ENCODE results near the gene NOXO1. TPM values are rescaled to one million over a fixed set of nuclear protein-coding genes. Genes with fewer than 3 reads are reported as not detected.

NOXO1 gene
- total and polyA plus RNA-seq, 2 experiments from 2014 or later: 2.0 to 2.6 TPM

DNA sequence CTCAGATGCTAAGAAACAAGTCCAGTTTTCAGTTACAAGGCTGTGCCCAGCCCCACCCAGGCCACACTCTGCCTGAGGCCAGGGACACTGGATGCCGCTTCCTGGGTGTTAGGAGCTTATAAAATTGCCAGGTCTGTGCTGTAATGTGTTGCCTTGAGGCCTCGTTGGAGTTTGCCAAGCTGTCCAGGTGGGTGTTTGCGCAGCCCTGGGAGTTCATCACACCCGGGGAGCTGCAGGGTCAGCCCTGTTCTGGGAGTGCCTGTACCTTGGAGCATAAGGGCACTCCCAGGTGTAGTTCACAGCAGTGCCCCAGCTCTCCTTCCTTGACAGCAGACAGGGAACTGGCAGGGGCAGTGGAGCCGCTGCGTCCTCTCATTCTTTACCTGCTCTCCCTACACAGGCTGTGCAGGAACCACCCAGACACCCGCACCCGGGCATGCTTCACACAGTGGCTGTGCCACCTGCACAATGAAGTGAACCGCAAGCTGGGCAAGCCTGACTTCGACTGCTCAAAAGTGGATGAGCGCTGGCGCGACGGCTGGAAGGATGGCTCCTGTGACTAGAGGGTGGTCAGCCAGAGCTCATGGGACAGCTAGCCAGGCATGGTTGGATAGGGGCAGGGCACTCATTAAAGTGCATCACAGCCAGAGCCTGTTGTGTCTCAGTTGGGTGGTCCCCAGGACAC, 4.3 kb upstream of the NOXO1 start:
- DNase-seq (ENCODE audit: low spot score): no peak
- Histone ChIP-seq H2AFZ (no peak overlapping the region), H3K4me3 (peak overlapping the region; percentile 95), H3K9me2 (ENCODE audit: insufficient read depth) (no peaks in the 10 kb centered on the region), H3K27me3 (ENCODE audit: insufficient read depth) (peaks cover 48% of the 10 kb centered on the region), H3K4me2 (peak overlapping the region; percentile 96), H3K79me2 (replicated peaks; ENCODE audit: insufficient read depth) (peaks cover 4% of the 10 kb centered on the region; the same call in 1 of the 2 replicates), H4K20me1 (replicated peaks; ENCODE audit: insufficient read depth) (no peaks in the 10 kb centered on the region; the same call in 1 of the 2 replicates), H3F3A (replicated peaks; ENCODE audit: low read depth) (peaks cover 35% of the 10 kb centered on the region), H3K36me3 (ENCODE audit: insufficient read depth) (no peaks in the 10 kb centered on the region), H3K27ac (ENCODE audit: low read depth) (no peak overlapping the region), H3K4me1 (ENCODE audit: insufficient read depth) (peaks cover 20% of the 10 kb centered on the region; the same call in 1 of the 2 replicates)
- H3K9me3 Mint-ChIP-seq: no peaks in the 10 kb centered on the region
- no peak overlapping the region for H3K27ac Mint-ChIP-seq
- TF ChIP-seq, protein P1, sequence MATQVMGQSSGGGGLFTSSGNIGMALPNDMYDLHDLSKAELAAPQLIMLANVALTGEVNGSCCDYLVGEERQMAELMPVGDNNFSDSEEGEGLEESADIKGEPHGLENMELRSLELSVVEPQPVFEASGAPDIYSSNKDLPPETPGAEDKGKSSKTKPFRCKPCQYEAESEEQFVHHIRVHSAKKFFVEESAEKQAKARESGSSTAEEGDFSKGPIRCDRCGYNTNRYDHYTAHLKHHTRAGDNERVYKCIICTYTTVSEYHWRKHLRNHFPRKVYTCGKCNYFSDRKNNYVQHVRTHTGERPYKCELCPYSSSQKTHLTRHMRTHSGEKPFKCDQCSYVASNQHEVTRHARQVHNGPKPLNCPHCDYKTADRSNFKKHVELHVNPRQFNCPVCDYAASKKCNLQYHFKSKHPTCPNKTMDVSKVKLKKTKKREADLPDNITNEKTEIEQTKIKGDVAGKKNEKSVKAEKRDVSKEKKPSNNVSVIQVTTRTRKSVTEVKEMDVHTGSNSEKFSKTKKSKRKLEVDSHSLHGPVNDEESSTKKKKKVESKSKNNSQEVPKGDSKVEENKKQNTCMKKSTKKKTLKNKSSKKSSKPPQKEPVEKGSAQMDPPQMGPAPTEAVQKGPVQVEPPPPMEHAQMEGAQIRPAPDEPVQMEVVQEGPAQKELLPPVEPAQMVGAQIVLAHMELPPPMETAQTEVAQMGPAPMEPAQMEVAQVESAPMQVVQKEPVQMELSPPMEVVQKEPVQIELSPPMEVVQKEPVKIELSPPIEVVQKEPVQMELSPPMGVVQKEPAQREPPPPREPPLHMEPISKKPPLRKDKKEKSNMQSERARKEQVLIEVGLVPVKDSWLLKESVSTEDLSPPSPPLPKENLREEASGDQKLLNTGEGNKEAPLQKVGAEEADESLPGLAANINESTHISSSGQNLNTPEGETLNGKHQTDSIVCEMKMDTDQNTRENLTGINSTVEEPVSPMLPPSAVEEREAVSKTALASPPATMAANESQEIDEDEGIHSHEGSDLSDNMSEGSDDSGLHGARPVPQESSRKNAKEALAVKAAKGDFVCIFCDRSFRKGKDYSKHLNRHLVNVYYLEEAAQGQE (IDR thresholded peaks at IDR 0.05; ENCODE audit: unreplicated experiment): no peak
- TF ChIP-seq ZNF331 (CRISPR knock-in tag; IDR thresholded peaks at IDR 0.05; ENCODE audit: low read depth) (no peak), POLR2AphosphoS5 (IDR thresholded peaks at IDR 0.05; ENCODE audit: low read depth) (no peak), STAT1 (IDR thresholded peaks at IDR 0.05; ENCODE audit: unreplicated experiment) (no peak), EZH2phosphoT487 (IDR thresholded peaks at IDR 0.05; ENCODE audit: unreplicated experiment) (no peak), ZNF114 (CRISPR knock-in tag; IDR thresholded peaks at IDR 0.05) (no peak), NANOG (IDR thresholded peaks at IDR 0.05; ENCODE audit: borderline replicate concordance) (no peak), CREB1 (CRISPR knock-in tag; IDR thresholded peaks at IDR 0.05; ENCODE audit: low read depth) (no peak), EZH2 (IDR thresholded peaks at IDR 0.05; ENCODE audit: low read depth, unreplicated experiment) (no peak), ZNF462 (CRISPR knock-in tag; IDR thresholded peaks at IDR 0.05) (no peak), CTCF (conservative IDR thresholded peaks at IDR 0.05; ENCODE audit: low read depth in 2 of 2) (no peak), JUNB (IDR thresholded peaks at IDR 0.05; ENCODE audit: unreplicated experiment) (no peak)
- TF ChIP-seq, protein P2, sequence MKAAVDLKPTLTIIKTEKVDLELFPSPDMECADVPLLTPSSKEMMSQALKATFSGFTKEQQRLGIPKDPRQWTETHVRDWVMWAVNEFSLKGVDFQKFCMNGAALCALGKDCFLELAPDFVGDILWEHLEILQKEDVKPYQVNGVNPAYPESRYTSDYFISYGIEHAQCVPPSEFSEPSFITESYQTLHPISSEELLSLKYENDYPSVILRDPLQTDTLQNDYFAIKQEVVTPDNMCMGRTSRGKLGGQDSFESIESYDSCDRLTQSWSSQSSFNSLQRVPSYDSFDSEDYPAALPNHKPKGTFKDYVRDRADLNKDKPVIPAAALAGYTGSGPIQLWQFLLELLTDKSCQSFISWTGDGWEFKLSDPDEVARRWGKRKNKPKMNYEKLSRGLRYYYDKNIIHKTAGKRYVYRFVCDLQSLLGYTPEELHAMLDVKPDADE (IDR thresholded peaks at IDR 0.05): no peak
- H3K27me3 Mint-ChIP-seq (ENCODE audit: insufficient read depth, low read depth, poor library complexity): peaks cover 63% of the 10 kb centered on the region
- peaks cover 17% of the 10 kb centered on the region for H3K36me3 Mint-ChIP-seq (ENCODE audit: low read depth)
- H3K4me1 Mint-ChIP-seq: peaks cover 27% of the 10 kb centered on the region
- no peak for ATAC-seq
- peak overlapping the region; percentile 92 for H3K4me3 Mint-ChIP-seq

Data from GM23338 (cell line).